Measurements from ENCODE around the gene EEPD1.

The EEPD1 gene

GRCh38 chr7:36199329-36199728, 46.3 kb downstream of the EEPD1 start:
- in situ Hi-C loops (cut with HindIII; ENCODE audit: low sequenced_read_pairs), result no loop called here
- H3K4me3 ChIP-seq (ENCODE audit: low read depth, low read length), result no peak overlapping the region
- DNase-seq (ENCODE audit: low read depth), result no peak
- no peak for TF ChIP-seq CTCF (IDR thresholded peaks at IDR 0.05; ENCODE audit: low read depth, low read length, missing control alignments)

- TF ChIP-seq CTCF (IDR thresholded peaks at IDR 0.05; ENCODE audit: low read depth, low read length, missing control alignments), result no peak
- no peak for DNase-seq (ENCODE audit: low read depth)
- in situ Hi-C loops (cut with HindIII; ENCODE audit: low sequenced_read_pairs), result no loop called here
- no peak overlapping the region for H3K4me3 ChIP-seq (ENCODE audit: low read depth, low read length)
Observed at GRCh38 chr7:36201122-36201723, 48.2 kb downstream of the EEPD1 start.

- no peak overlapping the region for H3K4me3 ChIP-seq (ENCODE audit: low read depth, low read length)
- no peak for DNase-seq (ENCODE audit: low read depth)
- TF ChIP-seq CTCF (IDR thresholded peaks at IDR 0.05; ENCODE audit: low read depth, low read length, missing control alignments), result no peak
- in situ Hi-C loops (cut with HindIII; ENCODE audit: low sequenced_read_pairs), result no loop called here
Observed at GRCh38 chr7:36202398-36202797, 49.3 kb downstream of the EEPD1 start.

- in situ Hi-C loops (cut with HindIII; ENCODE audit: low sequenced_read_pairs), result no loop called here
Observed at GRCh38 chr7:36203071-36203790, 50.2 kb downstream of the EEPD1 start.

GRCh38 chr7:36204044-36204663, 51.1 kb downstream of the EEPD1 start:
- DNase-seq (ENCODE audit: low read depth), result no peak
- no peak for TF ChIP-seq CTCF (IDR thresholded peaks at IDR 0.05; ENCODE audit: low read depth, low read length, missing control alignments)
- H3K4me3 ChIP-seq (ENCODE audit: low read depth, low read length), result no peak overlapping the region
- in situ Hi-C loops (cut with HindIII; ENCODE audit: low sequenced_read_pairs), result no loop called here

More at GRCh38 chr7:36203071-36203790, 50.2 kb downstream of the EEPD1 start:
- no peak for TF ChIP-seq CTCF (IDR thresholded peaks at IDR 0.05; ENCODE audit: low read depth, low read length, missing control alignments)
- DNase-seq (ENCODE audit: low read depth), result no peak
- no peak overlapping the region for H3K4me3 ChIP-seq (ENCODE audit: low read depth, low read length)

- no peak for TF ChIP-seq CTCF (IDR thresholded peaks at IDR 0.05; ENCODE audit: low read depth, low read length, missing control alignments)
- in situ Hi-C loops (cut with HindIII; ENCODE audit: low sequenced_read_pairs), result loop anchor here (5.0 kb wide), 1 partner anchor 47 kb away; no protein-coding TSS in a partner anchor
- H3K4me3 ChIP-seq (ENCODE audit: low read depth, low read length), result no peak overlapping the region
- no peak for DNase-seq (ENCODE audit: low read depth)
Observed at GRCh38 chr7:36204929-36205635, 52.0 kb downstream of the EEPD1 start.
